ENCODE data around the gene TLK1. TPM values are rescaled to one million over a fixed set of nuclear protein-coding genes. Genes with fewer than 3 reads are reported as not detected.

TLK1 gene
- total RNA-seq, 1 donor from 2014 or later: 11.8 TPM

DNA sequence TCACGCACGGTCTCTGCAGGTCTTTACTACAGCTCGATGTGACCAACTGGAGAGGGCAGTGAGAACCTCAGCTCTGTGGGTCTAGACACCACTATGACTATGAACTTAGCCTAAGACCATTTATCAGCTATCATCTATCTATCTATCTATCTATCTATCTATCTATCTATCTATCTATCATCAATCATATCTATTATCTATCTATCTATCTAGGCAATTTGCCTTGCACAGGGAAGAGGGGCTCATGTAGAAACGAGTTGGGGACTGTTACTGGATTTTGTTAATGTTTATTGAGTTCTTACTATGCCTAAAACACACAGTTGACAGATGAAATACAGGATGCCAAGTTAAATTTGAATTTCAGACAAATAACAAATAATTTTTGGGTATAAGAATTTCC is 41.1 kb upstream of the TLK1 start:
- DNase-seq (ENCODE audit: low read depth): no peak
- TF ChIP-seq, protein P1, sequence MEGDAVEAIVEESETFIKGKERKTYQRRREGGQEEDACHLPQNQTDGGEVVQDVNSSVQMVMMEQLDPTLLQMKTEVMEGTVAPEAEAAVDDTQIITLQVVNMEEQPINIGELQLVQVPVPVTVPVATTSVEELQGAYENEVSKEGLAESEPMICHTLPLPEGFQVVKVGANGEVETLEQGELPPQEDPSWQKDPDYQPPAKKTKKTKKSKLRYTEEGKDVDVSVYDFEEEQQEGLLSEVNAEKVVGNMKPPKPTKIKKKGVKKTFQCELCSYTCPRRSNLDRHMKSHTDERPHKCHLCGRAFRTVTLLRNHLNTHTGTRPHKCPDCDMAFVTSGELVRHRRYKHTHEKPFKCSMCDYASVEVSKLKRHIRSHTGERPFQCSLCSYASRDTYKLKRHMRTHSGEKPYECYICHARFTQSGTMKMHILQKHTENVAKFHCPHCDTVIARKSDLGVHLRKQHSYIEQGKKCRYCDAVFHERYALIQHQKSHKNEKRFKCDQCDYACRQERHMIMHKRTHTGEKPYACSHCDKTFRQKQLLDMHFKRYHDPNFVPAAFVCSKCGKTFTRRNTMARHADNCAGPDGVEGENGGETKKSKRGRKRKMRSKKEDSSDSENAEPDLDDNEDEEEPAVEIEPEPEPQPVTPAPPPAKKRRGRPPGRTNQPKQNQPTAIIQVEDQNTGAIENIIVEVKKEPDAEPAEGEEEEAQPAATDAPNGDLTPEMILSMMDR (IDR thresholded peaks at IDR 0.05; ENCODE audit: insufficient read depth, low read length, severe bottlenecking): no peak

DNA sequence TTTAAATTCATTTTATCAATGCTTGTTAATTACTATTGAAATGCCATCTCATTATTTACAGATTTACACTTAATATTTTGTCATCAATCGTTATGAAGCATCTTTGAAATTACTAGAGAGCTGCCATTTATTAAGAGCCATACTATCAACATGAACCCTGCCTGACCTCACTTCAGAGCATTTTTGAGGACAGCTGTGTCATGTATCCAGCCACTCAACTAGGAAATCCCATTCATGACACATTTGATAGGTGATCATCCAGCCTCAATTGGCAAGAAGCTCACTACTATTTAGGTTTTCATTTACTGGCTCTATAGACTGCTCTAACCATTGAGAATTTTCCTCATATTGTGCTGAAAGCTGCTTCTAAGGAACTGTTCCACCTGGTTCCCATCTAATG is 40.6 kb upstream of the TLK1 start:
- TF ChIP-seq, protein P1 (IDR thresholded peaks at IDR 0.05; ENCODE audit: insufficient read depth, low read length, severe bottlenecking): no peak
- no peak for FAIRE-seq
- no peaks in the 10 kb centered on the region for H3K27me3 ChIP-seq (ENCODE audit: control insufficient read depth, insufficient read depth, low read length)
- H3K4me3 ChIP-seq (ENCODE audit: low read depth, low read length): no peak overlapping the region
- no peak for DNase-seq (ENCODE audit: low read depth)
- H3K36me3 ChIP-seq (ENCODE audit: control insufficient read depth, insufficient read depth, low read length): no peaks in the 10 kb centered on the region

More for the DNA sequence above, 41.1 kb upstream of the TLK1 start:
- H3K36me3 ChIP-seq (ENCODE audit: control insufficient read depth, insufficient read depth, low read length): no peaks in the 10 kb centered on the region
- H3K27me3 ChIP-seq (ENCODE audit: control insufficient read depth, insufficient read depth, low read length): no peaks in the 10 kb centered on the region
- FAIRE-seq: no peak
- H3K4me3 ChIP-seq (ENCODE audit: low read depth, low read length): no peak overlapping the region

DNA sequence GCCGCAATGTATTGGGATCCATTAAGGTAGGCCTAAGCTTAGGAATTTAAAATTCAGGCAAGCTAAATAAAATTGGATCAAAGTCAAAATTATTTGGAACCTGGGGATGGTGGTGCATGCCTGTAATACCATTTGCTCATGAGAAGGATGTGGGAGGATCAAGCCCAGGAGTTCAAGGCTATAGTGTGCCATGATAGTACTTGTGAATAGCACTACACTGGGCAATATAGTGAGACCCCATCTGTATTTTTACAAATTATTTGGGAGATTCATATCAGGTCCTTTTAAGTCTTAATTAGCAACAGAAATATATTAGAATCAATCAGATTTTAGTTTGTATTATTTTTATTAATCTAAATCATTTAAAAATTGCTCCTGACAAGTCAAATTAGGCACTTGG is 39.8 kb upstream of the TLK1 start:
- Histone ChIP-seq H3K4me3 (ENCODE audit: low read depth, low read length) (no peak overlapping the region), H3K27me3 (ENCODE audit: control insufficient read depth, insufficient read depth, low read length) (no peaks in the 10 kb centered on the region), H3K36me3 (ENCODE audit: control insufficient read depth, insufficient read depth, low read length) (no peaks in the 10 kb centered on the region)
- DNase-seq (ENCODE audit: low read depth) (no peak), FAIRE-seq (no peak)
- TF ChIP-seq, protein P1 (IDR thresholded peaks at IDR 0.05; ENCODE audit: insufficient read depth, low read length, severe bottlenecking): no peak

DNA sequence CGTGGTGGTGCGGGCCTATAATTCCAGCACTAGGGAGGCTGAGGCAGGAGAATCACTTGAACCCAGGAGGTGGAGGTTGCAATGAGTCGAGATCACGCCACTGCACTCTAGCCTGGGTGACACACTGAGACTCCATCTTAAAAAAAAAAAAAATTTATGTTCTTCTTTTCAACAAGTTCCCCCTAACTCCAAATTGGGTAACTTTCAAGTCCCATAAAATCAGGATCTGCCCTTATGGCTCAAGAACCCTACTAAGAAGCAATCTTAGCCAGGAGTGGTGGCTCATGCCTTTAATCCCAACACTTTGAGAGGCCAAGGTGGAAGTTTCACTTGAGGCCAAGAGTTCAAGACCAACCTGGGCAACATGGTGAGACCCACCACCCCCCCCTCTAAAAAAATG is 30.3 kb upstream of the TLK1 start:
- DNase-seq (ENCODE audit: low read depth) (no peak), FAIRE-seq (no peak)
- TF ChIP-seq, protein P1 (IDR thresholded peaks at IDR 0.05; ENCODE audit: insufficient read depth, low read length, severe bottlenecking): no peak
- Histone ChIP-seq H3K27me3 (ENCODE audit: control insufficient read depth, insufficient read depth, low read length) (no peaks in the 10 kb centered on the region), H3K4me3 (ENCODE audit: low read depth, low read length) (no peak overlapping the region), H3K36me3 (ENCODE audit: control insufficient read depth, insufficient read depth, low read length) (no peaks in the 10 kb centered on the region)

DNA sequence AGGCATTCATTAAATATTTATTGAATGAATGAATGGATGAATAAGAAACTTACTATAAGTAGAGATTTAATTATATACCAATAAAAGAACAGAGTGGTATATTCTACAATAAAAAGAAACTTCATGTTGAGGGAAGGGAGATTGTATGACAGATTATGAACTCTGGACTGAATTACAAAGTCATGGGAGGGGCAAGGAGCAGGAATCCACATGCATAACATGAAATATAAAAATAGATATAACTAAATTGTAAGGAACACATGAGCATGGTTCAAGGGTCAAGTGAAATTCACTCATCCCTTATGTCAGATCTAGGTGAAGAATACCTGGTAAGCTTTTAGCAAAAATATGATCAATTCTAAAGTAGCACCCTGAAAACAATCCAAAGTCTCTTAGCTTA is 27.1 kb upstream of the TLK1 start:
- FAIRE-seq (no peak), DNase-seq (ENCODE audit: low read depth) (no peak)
- Histone ChIP-seq H3K4me3 (ENCODE audit: low read depth, low read length) (no peak overlapping the region), H3K27me3 (ENCODE audit: control insufficient read depth, insufficient read depth, low read length) (no peaks in the 10 kb centered on the region), H3K36me3 (ENCODE audit: control insufficient read depth, insufficient read depth, low read length) (no peaks in the 10 kb centered on the region)
- TF ChIP-seq, protein P1 (IDR thresholded peaks at IDR 0.05; ENCODE audit: insufficient read depth, low read length, severe bottlenecking): no peak

DNA sequence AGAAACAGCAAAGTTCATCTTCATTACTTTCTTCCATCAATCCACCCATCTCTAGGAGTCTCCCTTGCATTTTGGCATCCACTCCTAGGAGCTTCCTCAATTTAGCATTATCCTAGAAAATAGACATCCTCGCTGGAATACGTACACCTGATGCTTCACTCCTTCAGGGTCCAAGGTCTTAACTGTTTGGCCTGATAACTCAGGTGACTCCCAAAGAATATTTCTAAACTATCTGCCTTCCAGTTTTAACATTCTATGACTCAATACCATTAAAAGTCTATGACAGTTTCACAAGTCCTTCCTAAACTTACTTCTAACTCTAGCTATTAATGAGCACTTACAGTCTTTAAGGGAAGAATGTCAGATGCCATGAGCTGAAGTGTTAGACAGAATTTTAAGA is 26.5 kb upstream of the TLK1 start:
- DNase-seq (ENCODE audit: low read depth): no peak
- TF ChIP-seq, protein P1 (IDR thresholded peaks at IDR 0.05; ENCODE audit: insufficient read depth, low read length, severe bottlenecking): no peak
- FAIRE-seq: no peak

More for the DNA sequence above, 26.5 kb upstream of the TLK1 start:
- H3K36me3 ChIP-seq (ENCODE audit: control insufficient read depth, insufficient read depth, low read length): no peaks in the 10 kb centered on the region
- no peaks in the 10 kb centered on the region for H3K27me3 ChIP-seq (ENCODE audit: control insufficient read depth, insufficient read depth, low read length)
- no peak overlapping the region for H3K4me3 ChIP-seq (ENCODE audit: low read depth, low read length)
